ENCODE data around the gene MSTO1. TPM values are rescaled to one million over a fixed set of nuclear protein-coding genes. Genes with fewer than 3 reads are reported as not detected.
"Not testable (repeated sequence)": the region's sequence is repeated elsewhere in the genome, so short reads cannot be mapped to it uniquely, and the experiment has no call there.

MSTO1 gene
- total RNA-seq, 4 donors from 2014 or later = 6.1 to 12.8 (median 10.2) TPM

GRCh38 chr1:155623357-155623756 lies 13.3 kb downstream of the MSTO1 start:
- 26 to 31% methylated on average over 1 of the region's 1 CpG for WGBS, 2 donors
- H3K4me3 ChIP-seq (ENCODE audit: low read depth, poor library complexity, severe bottlenecking) = no peak overlapping the region
- TF ChIP-seq POLR2A (IDR thresholded peaks at IDR 0.05) (no peak), CTCF (IDR thresholded peaks at IDR 0.05) (no peak)
- intact Hi-C loops (cut with DNase I; ENCODE audit: low total_unique reads) = no loop called here
- DNase-seq (ENCODE audit: low spot score in 2 of 2) = no peak

- intact Hi-C loops (cut with DNase I; ENCODE audit: low total_unique reads); H3K4me3 ChIP-seq (ENCODE audit: low read depth, poor library complexity, severe bottlenecking); DNase-seq (ENCODE audit: low spot score in 2 of 2): not testable (repeated sequence)
- WGBS, 2 donors = 89 to 94% methylated on average over 4 to 5 of the region's 7 CpGs
Measured at GRCh38 chr1:155626428-155626827, 16.4 kb downstream of the MSTO1 start.

- no peak for DNase-seq (ENCODE audit: low spot score in 2 of 2)
- 92% methylated on average over 11 of the region's 11 CpGs for WGBS, 2 donors
- intact Hi-C loops (cut with DNase I; ENCODE audit: low total_unique reads) = no loop called here
- TF ChIP-seq POLR2A (IDR thresholded peaks at IDR 0.05) (no peak), CTCF (IDR thresholded peaks at IDR 0.05) (no peak)
- H3K4me3 ChIP-seq (ENCODE audit: low read depth, poor library complexity, severe bottlenecking) = no peak overlapping the region
Measured at GRCh38 chr1:155636397-155637153, 26.6 kb downstream of the MSTO1 start.

- no peak for DNase-seq (ENCODE audit: low spot score in 2 of 2)
- H3K4me3 ChIP-seq (ENCODE audit: low read depth, poor library complexity, severe bottlenecking) = no peak overlapping the region
- no peak for TF ChIP-seq POLR2A (IDR thresholded peaks at IDR 0.05)
- TF ChIP-seq CTCF (IDR thresholded peaks at IDR 0.05) = no peak
- intact Hi-C loops (cut with DNase I; ENCODE audit: low total_unique reads) = no loop called here
Measured at GRCh38 chr1:155640367-155640766, 30.3 kb downstream of the MSTO1 start.

GRCh38 chr1:155642559-155643180 lies 32.7 kb downstream of the MSTO1 start:
- intact Hi-C loops (cut with DNase I; ENCODE audit: low total_unique reads); H3K4me3 ChIP-seq (ENCODE audit: low read depth, poor library complexity, severe bottlenecking); DNase-seq (ENCODE audit: low spot score in 2 of 2): not testable (repeated sequence)
- 80 to 84% methylated on average over 11 of the region's 11 CpGs for WGBS, 2 donors

GRCh38 chr1:155643230-155643629 lies 33.2 kb downstream of the MSTO1 start:
- TF ChIP-seq CTCF (IDR thresholded peaks at IDR 0.05) (no peak), POLR2A (IDR thresholded peaks at IDR 0.05) (no peak)
- intact Hi-C loops (cut with DNase I; ENCODE audit: low total_unique reads) = no loop called here
- no peak overlapping the region for H3K4me3 ChIP-seq (ENCODE audit: low read depth, poor library complexity, severe bottlenecking)
- 86 to 90% methylated on average over 3 of the region's 3 CpGs for WGBS, 2 donors
- no peak for DNase-seq (ENCODE audit: low spot score in 2 of 2)

Data from lower leg skin (tissue), 4 donors.